Measurements from ENCODE around the gene SMG6.

DNA sequence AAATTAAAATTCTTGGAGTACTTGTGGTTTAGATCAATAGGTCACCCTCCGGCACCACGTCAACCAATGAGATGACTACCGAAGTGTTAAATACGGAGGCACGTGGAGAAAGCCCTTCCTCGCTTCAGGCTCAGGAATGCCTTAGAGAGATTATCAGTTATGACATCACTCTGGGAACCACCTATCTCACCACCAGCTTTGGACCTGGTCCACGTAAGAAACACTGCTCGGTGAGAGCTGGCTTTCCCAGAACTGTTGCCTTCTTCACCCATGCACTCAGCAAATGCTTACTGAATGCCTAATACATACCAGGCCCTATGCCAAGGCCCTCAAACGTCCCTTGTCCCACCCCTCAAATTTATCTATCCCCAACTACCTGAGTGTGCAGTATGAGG lies 71.3 kb downstream of the SMG6 start:
- TF ChIP-seq, protein P1, sequence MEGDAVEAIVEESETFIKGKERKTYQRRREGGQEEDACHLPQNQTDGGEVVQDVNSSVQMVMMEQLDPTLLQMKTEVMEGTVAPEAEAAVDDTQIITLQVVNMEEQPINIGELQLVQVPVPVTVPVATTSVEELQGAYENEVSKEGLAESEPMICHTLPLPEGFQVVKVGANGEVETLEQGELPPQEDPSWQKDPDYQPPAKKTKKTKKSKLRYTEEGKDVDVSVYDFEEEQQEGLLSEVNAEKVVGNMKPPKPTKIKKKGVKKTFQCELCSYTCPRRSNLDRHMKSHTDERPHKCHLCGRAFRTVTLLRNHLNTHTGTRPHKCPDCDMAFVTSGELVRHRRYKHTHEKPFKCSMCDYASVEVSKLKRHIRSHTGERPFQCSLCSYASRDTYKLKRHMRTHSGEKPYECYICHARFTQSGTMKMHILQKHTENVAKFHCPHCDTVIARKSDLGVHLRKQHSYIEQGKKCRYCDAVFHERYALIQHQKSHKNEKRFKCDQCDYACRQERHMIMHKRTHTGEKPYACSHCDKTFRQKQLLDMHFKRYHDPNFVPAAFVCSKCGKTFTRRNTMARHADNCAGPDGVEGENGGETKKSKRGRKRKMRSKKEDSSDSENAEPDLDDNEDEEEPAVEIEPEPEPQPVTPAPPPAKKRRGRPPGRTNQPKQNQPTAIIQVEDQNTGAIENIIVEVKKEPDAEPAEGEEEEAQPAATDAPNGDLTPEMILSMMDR (IDR thresholded peaks at IDR 0.05), result no peak
- TF ChIP-seq POLR2A (IDR thresholded peaks at IDR 0.05) (no peak), EP300 (IDR thresholded peaks at IDR 0.05) (no peak)

Data from sigmoid colon (tissue), 4 donors.